ENCODE results near the gene NTRK1.

- TF ChIP-seq POLR2A (IDR thresholded peaks at IDR 0.05), result no peak
- TF ChIP-seq, protein P1, sequence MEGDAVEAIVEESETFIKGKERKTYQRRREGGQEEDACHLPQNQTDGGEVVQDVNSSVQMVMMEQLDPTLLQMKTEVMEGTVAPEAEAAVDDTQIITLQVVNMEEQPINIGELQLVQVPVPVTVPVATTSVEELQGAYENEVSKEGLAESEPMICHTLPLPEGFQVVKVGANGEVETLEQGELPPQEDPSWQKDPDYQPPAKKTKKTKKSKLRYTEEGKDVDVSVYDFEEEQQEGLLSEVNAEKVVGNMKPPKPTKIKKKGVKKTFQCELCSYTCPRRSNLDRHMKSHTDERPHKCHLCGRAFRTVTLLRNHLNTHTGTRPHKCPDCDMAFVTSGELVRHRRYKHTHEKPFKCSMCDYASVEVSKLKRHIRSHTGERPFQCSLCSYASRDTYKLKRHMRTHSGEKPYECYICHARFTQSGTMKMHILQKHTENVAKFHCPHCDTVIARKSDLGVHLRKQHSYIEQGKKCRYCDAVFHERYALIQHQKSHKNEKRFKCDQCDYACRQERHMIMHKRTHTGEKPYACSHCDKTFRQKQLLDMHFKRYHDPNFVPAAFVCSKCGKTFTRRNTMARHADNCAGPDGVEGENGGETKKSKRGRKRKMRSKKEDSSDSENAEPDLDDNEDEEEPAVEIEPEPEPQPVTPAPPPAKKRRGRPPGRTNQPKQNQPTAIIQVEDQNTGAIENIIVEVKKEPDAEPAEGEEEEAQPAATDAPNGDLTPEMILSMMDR (IDR thresholded peaks at IDR 0.05), result no peak
Measured at GRCh38 chr1:156834322-156834721, 26.3 kb upstream of the NTRK1 start.
